GM21360 (cell line): Measurements from ENCODE around the gene PEX26.
A peak's percentile ranks its signal among the peaks of the same experiment; 100 is the strongest.
"Not testable (repeated sequence)": the region's sequence is repeated elsewhere in the genome, so short reads cannot be mapped to it uniquely, and the experiment has no call there.

ENCODE experiments used
- ATAC-seq: cut with Tn5 transposase; IDR thresholded peaks from one replicate; pipeline ENCODE4 v1.9.1; 2021; ENCODE audit warnings: mild to moderate bottlenecking, moderate library complexity; ENCODE audit not compliant: unreplicated experiment

The PEX26 gene

GRCh38 chr22:18056161-18056666 is 21.6 kb upstream of the PEX26 start:
- ATAC-seq, result no peak

DNA sequence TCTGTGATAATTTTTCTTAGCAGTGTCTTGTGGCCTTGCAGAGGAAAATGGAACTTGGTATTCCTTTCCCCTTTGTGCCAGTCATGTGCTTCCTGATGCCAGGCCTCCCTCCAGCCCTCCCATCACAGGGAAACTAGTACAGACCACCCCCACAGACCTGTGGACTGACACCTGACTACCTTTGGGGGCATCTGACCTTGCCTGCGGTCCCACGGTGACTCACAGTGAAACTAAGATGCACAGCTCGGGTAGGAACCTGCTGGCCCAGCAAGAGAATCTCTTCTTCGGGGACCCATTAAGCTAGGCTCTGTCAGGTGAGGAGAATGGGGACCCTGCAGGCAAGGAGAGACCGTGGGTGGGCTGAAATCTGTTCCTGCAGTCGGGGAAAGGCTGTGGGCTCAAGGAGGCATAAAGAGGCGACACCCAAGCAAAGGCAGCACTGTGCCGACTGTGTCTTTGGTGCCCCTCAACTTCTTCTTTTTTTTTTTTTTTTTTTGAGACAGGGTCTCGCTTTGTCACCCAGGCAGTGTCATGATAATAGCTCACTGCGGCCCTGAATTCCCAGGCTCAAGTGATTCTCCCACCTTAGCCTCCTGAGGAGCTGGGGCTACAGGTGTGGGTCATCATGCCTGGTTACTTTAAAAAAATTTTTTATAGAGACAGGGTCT is 20.8 kb upstream of the PEX26 start:
- peak; percentile 60 for ATAC-seq

- ATAC-seq, result peak; percentile 62
Measured at GRCh38 chr22:18057568-18058209, 20.1 kb upstream of the PEX26 start.

DNA sequence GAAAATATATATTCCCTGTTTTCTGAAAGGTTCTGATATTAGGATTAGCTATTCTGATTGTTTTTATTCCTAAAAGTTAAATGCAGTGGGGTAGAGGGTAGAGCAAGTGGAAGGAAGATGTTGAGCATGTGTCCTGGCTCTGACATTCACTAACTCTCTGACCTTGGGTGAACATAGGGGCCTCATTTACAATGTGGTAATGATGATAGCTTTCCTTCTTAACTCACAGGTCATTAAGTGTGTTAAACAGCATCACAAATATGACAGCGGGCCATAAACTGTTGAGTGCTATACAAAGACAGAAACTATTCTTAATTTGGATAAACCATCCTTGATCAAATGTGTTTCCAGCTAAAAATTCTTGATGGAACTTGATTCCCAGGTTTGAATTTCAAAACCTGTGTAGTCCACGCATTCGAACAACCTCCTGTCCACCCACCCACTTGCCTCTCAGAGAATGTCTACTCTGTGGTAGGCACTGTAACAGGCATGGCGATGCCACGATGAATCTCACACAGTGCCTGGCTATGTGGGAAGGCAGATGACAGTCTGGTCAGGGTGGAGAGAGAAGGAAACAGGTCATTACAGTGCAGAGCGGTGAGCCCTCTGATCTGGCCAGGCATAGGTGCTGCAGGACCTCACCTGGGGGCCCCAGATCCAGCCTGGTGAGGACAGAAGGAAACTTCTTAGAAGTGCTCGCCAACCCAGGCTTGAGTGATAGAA is 19.3 kb upstream of the PEX26 start:
- ATAC-seq, result no peak

DNA sequence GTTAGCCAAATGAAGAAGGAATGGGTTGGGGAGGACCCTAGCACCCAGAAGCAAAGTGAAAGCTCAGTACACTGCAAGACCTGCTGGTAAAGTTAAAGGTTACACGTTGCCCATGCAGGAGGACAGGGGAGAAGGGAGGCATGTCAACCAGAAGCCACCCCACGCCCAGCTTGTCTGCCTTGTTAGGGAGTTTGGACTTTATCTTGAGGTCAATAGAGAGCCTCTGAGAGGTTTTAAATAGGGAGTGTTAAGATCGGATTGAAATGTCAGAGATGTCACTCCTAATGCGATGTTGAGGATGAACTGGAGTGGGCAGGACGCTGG is 18.7 kb upstream of the PEX26 start:
- ATAC-seq, result no peak

DNA sequence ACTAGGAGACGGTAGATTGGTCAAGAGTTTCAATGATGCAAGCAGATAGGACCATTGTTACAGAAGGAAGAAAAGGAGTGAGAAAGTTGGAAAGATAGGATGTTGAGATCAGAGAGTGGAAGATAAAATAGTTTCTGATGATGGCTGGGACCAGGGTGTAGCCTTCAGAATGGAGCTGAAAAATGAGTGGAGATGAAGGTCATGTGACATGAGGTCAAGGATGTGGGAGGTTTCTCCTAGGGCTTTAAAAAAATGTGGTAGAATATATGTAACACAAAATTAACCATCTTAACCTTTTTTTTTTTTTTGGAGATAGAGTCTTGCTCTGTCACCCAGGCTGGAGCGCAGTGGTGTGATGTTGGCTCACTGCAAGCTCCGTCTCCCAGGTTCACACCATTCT is 18.3 kb upstream of the PEX26 start:
- ATAC-seq, result no peak

- no peak for ATAC-seq
Measured at GRCh38 chr22:18059991-18060390, 17.8 kb upstream of the PEX26 start.

GRCh38 chr22:18060646-18061620 is 16.9 kb upstream of the PEX26 start:
- ATAC-seq, result no peak

- no peak for ATAC-seq
Measured at GRCh38 chr22:18062421-18062820, 15.4 kb upstream of the PEX26 start.

- ATAC-seq, result no peak
Measured at GRCh38 chr22:18063306-18063705, 14.5 kb upstream of the PEX26 start.

DNA sequence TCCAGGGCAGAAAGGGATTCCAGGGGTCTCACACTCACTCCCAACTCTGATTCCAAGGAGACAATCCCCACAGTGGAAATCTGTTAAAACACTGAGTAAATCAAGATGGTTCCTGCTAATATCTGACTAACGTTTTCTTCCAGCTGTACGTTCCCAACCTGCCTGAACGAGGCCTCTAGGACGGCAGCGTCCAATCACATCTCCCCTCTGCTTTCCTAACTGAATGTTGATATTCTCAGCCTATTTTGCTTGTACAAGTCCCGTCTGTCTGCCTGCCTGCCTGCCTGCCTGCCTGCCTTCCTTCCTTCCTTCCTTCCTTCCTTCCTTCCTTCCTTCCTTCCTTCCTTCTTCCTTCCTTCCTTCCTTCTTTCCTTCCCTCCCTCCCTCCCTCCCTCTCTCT is 14.1 kb upstream of the PEX26 start:
- ATAC-seq, result not testable (repeated sequence)

DNA sequence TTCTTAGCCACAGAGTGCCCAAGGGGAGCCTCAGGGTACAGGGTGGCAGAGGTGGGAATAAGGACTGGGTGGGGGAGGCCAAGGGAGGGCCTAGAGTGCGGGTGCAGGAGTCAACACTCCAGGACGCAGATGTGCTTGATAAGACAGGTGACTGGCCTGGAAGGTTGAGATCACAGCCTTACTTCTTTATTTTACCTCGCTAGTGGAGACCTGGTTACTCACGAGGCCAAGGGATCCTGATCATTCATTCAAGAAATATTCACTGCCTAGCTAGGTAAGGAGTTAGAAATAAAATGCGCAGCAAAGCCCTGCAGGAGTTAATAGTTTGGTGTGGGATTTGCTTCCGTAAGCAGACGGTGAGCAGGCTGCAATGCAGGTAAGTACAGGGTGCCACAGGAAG is 13.2 kb upstream of the PEX26 start:
- no peak for ATAC-seq

GRCh38 chr22:18065256-18065655 is 12.5 kb upstream of the PEX26 start:
- no peak for ATAC-seq

DNA sequence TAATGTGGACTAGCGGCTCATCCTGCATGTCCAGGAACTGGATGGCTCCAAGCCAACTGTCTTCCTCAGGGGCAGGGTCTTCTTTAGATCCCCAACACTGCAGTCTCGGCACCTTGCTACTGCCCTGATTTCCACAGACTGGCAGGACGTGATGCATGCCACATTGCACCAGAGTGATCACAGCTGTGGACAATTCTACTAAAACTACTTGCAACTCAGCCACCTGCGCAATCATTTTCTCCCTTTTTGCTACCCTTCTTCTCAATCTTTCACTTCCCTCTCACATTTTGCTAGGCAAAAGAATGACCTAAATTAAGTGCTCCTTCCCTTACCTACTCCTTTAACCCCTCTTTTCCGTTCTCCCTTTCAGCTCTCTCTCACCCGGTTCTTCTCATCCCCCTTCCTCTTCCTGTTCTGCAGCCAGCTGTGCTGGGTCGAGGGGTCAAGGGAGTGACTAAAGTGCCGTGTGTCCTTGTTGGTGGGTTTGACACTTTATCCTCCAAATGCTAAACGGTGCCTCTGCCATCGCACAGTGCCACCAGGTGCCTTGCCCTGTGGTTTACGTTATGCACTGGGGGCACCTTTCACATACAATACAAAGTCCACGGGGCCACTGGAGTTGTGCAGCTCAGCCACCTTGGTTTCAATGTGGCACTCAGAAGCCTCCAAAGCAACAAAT is 11.5 kb upstream of the PEX26 start:
- ATAC-seq, result no peak

- no peak for ATAC-seq
Measured at GRCh38 chr22:18067121-18067520, 10.7 kb upstream of the PEX26 start.

GRCh38 chr22:18067548-18068341 is 10.0 kb upstream of the PEX26 start:
- no peak for ATAC-seq

GRCh38 chr22:18068381-18068988 is 9.3 kb upstream of the PEX26 start:
- ATAC-seq, result no peak

GRCh38 chr22:18069041-18069440 is 8.7 kb upstream of the PEX26 start:
- no peak for ATAC-seq

DNA sequence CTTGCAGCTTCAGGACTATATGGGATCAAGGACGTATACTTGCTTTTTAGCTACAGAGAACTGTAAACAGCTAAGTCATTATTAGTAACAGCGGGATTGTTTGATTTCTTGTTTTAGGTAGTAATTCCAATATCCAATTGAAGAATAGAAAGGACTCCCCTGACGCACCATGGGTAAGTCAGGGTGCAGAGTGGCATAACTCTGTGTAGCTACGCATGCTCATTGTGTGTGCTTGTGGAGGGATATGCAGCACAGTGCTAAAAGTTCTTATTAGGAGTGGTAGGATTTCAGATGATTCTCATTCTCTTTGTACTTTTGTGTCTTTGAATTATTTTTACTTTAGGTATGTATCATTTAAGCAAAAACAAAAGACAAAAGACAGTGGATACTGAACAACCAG is 7.7 kb upstream of the PEX26 start:
- ATAC-seq, result no peak
